ENCODE measurements around the gene SF3B1.

DNA sequence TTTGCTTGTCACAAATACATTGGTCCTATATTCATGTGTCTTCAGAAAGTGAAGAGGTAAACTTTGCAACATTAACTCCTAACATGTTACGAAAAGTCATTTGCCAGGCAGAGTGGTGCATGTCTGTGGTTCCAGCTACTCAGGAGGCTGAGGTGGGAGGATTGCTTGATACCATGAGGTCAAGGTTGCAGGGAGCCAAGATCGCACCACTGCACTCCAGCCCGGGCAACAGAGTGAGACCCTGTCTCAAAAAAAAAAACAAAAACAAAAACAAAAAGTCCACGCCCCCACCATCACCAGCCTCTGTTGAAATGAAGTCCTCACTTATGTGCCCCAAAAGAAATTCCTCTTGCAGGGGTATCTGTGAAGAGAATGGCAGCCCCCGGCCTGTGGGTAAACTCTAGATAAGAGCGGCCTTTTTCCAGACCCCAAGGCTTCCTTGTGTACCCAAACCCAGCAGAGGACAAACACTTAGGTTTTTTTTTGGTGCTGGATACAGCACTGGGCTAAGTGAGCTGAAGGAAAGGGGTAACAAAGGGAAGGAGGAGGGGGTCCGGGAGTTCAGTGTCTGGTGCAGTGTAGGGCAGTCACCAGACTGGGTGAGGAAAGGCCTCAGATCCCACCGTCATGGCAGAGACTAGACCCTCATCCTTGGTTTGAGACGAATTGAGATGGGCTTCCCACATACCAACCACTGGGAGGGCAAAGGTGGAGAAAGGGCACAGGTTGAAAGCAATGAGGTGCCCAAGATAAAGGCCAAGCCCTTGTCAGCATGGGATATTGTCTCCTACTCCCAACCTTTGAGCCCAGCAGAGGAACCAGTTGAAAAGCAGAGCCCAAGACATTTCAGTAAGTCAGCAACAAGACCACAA is 45.6 kb upstream of the SF3B1 start:
- TF ChIP-seq POLR2AphosphoS5 (IDR thresholded peaks at IDR 0.05) (no peak), POLR2A (IDR thresholded peaks at IDR 0.05) (no peak)
- TF ChIP-seq, protein P1, sequence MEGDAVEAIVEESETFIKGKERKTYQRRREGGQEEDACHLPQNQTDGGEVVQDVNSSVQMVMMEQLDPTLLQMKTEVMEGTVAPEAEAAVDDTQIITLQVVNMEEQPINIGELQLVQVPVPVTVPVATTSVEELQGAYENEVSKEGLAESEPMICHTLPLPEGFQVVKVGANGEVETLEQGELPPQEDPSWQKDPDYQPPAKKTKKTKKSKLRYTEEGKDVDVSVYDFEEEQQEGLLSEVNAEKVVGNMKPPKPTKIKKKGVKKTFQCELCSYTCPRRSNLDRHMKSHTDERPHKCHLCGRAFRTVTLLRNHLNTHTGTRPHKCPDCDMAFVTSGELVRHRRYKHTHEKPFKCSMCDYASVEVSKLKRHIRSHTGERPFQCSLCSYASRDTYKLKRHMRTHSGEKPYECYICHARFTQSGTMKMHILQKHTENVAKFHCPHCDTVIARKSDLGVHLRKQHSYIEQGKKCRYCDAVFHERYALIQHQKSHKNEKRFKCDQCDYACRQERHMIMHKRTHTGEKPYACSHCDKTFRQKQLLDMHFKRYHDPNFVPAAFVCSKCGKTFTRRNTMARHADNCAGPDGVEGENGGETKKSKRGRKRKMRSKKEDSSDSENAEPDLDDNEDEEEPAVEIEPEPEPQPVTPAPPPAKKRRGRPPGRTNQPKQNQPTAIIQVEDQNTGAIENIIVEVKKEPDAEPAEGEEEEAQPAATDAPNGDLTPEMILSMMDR (IDR thresholded peaks at IDR 0.05): no peak

Data from prostate gland (tissue), 2 donors.